ENCODE measurements around the gene ASXL2.

GRCh38 chr2:25851740-25852503, 26.4 kb downstream of the ASXL2 start:
- TF ChIP-seq, protein P1, sequence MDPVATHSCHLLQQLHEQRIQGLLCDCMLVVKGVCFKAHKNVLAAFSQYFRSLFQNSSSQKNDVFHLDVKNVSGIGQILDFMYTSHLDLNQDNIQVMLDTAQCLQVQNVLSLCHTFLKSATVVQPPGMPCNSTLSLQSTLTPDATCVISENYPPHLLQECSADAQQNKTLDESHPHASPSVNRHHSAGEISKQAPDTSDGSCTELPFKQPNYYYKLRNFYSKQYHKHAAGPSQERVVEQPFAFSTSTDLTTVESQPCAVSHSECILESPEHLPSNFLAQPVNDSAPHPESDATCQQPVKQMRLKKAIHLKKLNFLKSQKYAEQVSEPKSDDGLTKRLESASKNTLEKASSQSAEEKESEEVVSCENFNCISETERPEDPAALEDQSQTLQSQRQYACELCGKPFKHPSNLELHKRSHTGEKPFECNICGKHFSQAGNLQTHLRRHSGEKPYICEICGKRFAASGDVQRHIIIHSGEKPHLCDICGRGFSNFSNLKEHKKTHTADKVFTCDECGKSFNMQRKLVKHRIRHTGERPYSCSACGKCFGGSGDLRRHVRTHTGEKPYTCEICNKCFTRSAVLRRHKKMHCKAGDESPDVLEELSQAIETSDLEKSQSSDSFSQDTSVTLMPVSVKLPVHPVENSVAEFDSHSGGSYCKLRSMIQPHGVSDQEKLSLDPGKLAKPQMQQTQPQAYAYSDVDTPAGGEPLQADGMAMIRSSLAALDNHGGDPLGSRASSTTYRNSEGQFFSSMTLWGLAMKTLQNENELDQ (CRISPR knock-in tag; IDR thresholded peaks at IDR 0.05; ENCODE audit: borderline replicate concordance), result no peak
- no peak for TF ChIP-seq TBL1XR1 (IDR thresholded peaks at IDR 0.05; ENCODE audit: borderline replicate concordance, low read length, partially characterized antibody)
- TF ChIP-seq, protein P2, sequence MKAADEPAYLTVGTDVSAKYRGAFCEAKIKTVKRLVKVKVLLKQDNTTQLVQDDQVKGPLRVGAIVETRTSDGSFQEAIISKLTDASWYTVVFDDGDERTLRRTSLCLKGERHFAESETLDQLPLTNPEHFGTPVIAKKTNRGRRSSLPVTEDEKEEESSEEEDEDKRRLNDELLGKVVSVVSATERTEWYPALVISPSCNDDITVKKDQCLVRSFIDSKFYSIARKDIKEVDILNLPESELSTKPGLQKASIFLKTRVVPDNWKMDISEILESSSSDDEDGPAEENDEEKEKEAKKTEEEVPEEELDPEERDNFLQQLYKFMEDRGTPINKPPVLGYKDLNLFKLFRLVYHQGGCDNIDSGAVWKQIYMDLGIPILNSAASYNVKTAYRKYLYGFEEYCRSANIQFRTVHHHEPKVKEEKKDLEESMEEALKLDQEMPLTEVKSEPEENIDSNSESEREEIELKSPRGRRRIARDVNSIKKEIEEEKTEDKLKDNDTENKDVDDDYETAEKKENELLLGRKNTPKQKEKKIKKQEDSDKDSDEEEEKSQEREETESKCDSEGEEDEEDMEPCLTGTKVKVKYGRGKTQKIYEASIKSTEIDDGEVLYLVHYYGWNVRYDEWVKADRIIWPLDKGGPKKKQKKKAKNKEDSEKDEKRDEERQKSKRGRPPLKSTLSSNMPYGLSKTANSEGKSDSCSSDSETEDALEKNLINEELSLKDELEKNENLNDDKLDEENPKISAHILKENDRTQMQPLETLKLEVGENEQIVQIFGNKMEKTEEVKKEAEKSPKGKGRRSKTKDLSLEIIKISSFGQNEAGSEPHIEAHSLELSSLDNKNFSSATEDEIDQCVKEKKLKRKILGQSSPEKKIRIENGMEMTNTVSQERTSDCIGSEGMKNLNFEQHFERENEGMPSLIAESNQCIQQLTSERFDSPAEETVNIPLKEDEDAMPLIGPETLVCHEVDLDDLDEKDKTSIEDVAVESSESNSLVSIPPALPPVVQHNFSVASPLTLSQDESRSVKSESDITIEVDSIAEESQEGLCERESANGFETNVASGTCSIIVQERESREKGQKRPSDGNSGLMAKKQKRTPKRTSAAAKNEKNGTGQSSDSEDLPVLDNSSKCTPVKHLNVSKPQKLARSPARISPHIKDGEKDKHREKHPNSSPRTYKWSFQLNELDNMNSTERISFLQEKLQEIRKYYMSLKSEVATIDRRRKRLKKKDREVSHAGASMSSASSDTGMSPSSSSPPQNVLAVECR (CRISPR knock-in tag; IDR thresholded peaks at IDR 0.05; ENCODE audit: borderline replicate concordance), result no peak
- TF ChIP-seq, protein P3, sequence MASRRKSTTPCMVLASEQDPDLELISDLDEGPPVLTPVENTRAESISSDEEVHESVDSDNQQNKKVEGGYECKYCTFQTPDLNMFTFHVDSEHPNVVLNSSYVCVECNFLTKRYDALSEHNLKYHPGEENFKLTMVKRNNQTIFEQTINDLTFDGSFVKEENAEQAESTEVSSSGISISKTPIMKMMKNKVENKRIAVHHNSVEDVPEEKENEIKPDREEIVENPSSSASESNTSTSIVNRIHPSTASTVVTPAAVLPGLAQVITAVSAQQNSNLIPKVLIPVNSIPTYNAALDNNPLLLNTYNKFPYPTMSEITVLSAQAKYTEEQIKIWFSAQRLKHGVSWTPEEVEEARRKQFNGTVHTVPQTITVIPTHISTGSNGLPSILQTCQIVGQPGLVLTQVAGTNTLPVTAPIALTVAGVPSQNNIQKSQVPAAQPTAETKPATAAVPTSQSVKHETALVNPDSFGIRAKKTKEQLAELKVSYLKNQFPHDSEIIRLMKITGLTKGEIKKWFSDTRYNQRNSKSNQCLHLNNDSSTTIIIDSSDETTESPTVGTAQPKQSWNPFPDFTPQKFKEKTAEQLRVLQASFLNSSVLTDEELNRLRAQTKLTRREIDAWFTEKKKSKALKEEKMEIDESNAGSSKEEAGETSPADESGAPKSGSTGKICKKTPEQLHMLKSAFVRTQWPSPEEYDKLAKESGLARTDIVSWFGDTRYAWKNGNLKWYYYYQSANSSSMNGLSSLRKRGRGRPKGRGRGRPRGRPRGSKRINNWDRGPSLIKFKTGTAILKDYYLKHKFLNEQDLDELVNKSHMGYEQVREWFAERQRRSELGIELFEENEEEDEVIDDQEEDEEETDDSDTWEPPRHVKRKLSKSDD (CRISPR knock-in tag; IDR thresholded peaks at IDR 0.05; ENCODE audit: low read depth), result no peak
- TF ChIP-seq TAF1 (CRISPR knock-in tag; IDR thresholded peaks at IDR 0.05), result no peak
- TF ChIP-seq ZBTB40 (IDR thresholded peaks at IDR 0.05), result no peak
- no peak for TF ChIP-seq ZBTB40 (CRISPR knock-in tag; IDR thresholded peaks at IDR 0.05)
